Measurements from ENCODE around the gene WDR4. TPM values are rescaled to one million over a fixed set of nuclear protein-coding genes. Genes with fewer than 3 reads are reported as not detected.
"Not testable (repeated sequence)": the region's sequence is repeated elsewhere in the genome, so short reads cannot be mapped to it uniquely, and the experiment has no call there.

WDR4 gene
- total and polyA plus RNA-seq, 8 donors, result 10.3 to 30.7 (median 12.2) TPM

DNA sequence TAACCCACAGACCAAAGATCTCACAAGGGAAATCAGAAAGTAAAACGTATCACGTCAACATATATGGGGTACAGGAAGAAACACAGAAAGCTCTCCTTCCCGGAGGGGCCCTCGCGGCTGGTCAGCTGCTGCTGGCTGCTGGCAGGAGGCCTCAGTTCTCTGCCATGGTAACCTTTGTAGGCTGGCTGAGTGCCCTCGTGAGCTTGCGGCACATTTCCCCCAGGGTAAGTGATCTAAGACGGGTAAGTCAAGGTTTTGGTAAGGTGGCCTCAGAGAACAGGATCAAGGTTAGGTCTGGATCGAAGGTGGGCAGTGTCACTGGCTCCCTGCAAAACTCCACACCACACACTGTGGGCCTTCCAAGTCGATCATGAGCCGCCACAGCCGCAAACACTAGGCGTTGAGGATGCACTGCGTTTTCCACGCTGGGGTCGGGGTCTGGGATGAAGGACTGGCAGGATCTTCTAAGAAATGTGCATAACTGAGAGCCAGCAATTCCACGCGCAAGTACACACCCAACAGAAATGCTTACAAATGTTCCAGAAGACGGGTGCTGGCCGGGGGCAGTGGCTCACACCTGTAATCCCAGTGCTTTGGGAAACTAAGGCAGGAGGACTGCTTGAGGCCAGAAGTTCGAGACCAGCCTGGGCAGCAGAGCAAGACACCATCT, 33.9 kb downstream of the WDR4 start:
- intact Hi-C loops (cut with DNase I), result no loop called here
- Histone ChIP-seq H3K36me3 (peaks cover 0 to 92% of the 10 kb centered on the region in 2 donors), H3K4me3 (no peak overlapping the region), H3K27me3 (no peaks in the 10 kb centered on the region), H3K27ac (peak overlapping the region in 1 of 2 donors; percentile 59), H3K4me1 (peaks cover 0 to 11% of the 10 kb centered on the region in 2 donors), H3K9me3 (no peaks in the 10 kb centered on the region)
- TF ChIP-seq, protein P1, sequence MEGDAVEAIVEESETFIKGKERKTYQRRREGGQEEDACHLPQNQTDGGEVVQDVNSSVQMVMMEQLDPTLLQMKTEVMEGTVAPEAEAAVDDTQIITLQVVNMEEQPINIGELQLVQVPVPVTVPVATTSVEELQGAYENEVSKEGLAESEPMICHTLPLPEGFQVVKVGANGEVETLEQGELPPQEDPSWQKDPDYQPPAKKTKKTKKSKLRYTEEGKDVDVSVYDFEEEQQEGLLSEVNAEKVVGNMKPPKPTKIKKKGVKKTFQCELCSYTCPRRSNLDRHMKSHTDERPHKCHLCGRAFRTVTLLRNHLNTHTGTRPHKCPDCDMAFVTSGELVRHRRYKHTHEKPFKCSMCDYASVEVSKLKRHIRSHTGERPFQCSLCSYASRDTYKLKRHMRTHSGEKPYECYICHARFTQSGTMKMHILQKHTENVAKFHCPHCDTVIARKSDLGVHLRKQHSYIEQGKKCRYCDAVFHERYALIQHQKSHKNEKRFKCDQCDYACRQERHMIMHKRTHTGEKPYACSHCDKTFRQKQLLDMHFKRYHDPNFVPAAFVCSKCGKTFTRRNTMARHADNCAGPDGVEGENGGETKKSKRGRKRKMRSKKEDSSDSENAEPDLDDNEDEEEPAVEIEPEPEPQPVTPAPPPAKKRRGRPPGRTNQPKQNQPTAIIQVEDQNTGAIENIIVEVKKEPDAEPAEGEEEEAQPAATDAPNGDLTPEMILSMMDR (IDR thresholded peaks at IDR 0.05), result no peak
- DNase-seq (peak in 2 of 4 donors; percentile 62 to 76), ATAC-seq (peak; percentile 72)

DNA sequence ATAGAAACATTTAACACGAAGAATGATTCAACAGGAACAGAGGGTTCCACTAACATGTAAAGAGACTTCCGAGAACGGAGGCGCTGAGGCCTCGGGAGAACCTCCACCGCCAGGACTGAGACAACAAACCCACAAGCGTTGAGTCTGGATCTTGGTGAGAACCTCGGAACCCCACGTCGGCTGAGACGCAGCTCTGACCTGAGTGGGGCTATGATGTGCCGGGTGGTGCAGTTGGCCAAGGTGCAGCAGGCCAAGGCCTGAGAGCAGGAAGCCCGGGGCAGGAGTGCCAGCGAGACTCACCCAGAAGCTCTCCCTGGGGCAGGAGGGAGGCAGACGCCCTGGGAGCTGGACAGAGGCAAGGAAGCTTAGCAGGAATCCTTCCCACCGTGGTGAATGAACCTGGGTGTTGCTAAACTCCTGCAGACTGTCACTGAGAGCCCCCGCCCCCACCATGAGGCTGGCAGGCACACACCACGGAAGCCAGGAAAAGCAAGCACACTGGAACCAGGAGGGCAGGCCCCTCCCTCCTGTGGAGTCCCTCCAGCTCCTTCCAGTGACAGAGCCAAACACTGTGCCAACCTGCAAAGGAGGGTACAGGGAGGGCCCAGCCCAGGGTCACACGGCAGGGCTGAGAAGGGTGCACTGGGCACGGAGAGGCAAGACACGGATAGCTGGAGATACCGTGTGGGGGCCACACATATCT, 34.8 kb downstream of the WDR4 start:
- Histone ChIP-seq H3K9me3 (no peaks in the 10 kb centered on the region), H3K27me3 (no peaks in the 10 kb centered on the region), H3K36me3 (peaks cover 0 to 92% of the 10 kb centered on the region in 2 donors), H3K4me1 (peaks cover 0 to 11% of the 10 kb centered on the region in 2 donors), H3K4me3 (no peak overlapping the region), H3K27ac (peak overlapping the region in 1 of 2 donors; percentile 59)
- intact Hi-C loops (cut with DNase I), result no loop called here
- DNase-seq, result peak in 2 of 4 donors; percentile 65 to 72
- TF ChIP-seq, protein P1 (IDR thresholded peaks at IDR 0.05), result no peak
- peak; percentile 94 for ATAC-seq

DNA sequence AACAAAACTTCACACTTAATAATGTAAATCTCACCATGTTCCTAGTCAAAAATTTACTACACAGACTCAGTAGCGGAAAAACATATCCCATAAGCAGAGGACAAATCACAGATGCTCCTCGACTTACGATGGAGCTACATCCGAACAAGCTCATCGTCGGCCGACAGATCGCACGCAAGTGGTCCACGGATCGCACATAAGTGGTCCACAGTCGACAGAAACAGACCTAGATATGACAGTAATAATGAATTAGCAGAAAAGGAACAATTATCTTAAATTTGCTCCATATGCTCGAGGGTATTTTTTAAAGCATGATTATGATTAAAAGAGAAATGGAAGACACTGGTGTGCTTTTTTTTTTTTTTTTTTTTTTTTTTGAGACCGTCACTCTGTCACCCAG, 36.3 kb downstream of the WDR4 start:
- ATAC-seq (no peak), DNase-seq (peak in 2 of 4 donors; percentile 7 to 39)
- H3K27ac ChIP-seq, result no peak overlapping the region
- TF ChIP-seq, protein P1 (IDR thresholded peaks at IDR 0.05), result no peak
- intact Hi-C loops (cut with DNase I), result no loop called here
- H3K4me1 ChIP-seq, result peaks cover 0 to 11% of the 10 kb centered on the region in 2 donors
- H3K9me3 ChIP-seq, result no peaks in the 10 kb centered on the region
- H3K36me3 ChIP-seq, result peaks cover 0 to 93% of the 10 kb centered on the region in 2 donors
- no peak overlapping the region for H3K4me3 ChIP-seq
- H3K27me3 ChIP-seq, result no peaks in the 10 kb centered on the region

DNA sequence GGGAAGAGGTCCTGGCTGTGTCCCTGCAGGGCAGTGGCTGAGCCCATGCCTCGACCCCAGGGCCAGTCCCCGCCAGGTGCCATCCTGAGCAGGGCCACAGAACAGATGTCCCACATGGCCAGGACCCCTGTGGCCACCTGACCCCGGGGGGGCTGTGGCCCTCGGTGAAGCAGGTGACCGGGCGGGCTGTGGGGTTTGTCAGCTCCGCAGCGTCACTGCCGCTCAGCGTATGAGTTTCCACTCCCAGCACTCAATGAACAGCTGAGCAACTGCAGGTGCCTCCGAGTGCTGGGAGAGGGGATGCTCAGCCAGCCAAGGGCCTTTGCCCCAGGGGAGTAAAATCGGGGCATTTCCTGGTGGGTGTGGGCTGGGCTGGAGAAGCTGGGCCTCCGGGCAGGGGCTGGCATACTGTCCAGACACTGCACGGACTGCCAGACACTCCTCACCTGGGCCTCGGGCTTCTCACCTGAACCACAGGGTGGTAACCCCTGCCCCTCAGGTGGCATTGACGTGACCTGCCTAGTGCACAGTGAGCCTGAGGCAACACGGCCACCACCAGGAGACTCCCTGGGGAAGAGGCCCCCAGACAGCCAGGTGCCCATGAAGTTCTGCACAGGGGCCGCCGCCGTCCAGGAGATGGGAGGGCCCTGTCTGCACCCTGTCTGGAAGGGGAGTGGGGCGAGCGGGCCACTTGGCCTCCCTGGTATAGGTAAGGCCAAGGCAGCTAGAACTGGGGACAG, 37.3 kb downstream of the WDR4 start:
- intact Hi-C loops (cut with DNase I), result not testable (repeated sequence)

DNA sequence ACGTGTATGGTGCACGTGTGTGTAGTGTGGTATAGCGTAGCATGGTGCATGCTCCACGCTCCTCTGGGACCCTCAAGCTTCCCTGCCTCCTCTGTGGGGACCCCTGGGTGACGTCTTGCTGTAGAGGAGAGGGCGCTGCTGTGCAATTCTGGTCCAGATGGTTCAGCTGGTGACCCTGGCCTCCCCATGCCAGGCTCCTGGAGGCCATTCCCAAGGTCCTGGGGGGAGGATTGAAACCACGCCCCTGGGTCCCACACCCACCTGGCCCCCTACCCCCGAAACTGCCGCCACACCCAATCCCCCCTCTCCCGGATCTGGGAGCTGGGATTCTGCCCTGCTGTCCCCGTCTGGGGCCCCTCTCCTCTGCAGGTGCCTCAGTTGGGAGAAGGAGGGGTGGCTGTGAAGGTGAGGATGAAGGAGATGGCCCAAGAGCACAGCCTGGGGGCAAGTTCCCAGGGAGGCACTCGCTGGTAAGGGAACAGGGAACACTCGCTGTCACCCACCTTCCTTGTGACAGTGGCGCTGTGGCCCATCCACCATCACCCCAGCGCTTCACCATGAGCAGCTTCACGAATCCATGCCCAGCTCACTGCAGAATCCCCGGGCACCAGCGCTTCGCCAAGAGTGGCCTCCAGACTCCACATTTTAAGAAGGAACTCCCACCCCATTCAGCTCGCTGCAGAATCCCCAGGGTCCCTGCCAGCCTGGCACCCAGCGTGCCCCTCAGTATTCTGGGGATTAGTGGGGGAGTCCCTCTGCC, 38.0 kb downstream of the WDR4 start:
- H3K27ac ChIP-seq, result no peak overlapping the region
- intact Hi-C loops (cut with DNase I), result no loop called here
- DNase-seq (peak in 2 of 4 donors; percentile 21 to 46), ATAC-seq (no peak)
- TF ChIP-seq, protein P1 (IDR thresholded peaks at IDR 0.05), result no peak
- no peaks in the 10 kb centered on the region for H3K9me3 ChIP-seq
- no peak overlapping the region for H3K4me3 ChIP-seq
- H3K27me3 ChIP-seq, result no peaks in the 10 kb centered on the region
- peaks cover 0 to 76% of the 10 kb centered on the region in 2 donors for H3K36me3 ChIP-seq
- H3K4me1 ChIP-seq, result peaks cover 0 to 11% of the 10 kb centered on the region in 2 donors

More for the DNA sequence above, 37.3 kb downstream of the WDR4 start:
- DNase-seq, result peak in 2 of 4 donors; percentile 24 to 51
- not testable (repeated sequence) for H3K27me3 ChIP-seq, H3K4me3 ChIP-seq, ATAC-seq, H3K9me3 ChIP-seq, H3K27ac ChIP-seq
- peaks cover 0 to 83% of the 10 kb centered on the region in 2 donors for H3K36me3 ChIP-seq
- H3K4me1 ChIP-seq, result peaks cover 0 to 11% of the 10 kb centered on the region in 2 donors
